Testis (tissue), 2 donors: ENCODE measurements around the gene ARRDC2.

ENCODE experiments used
- CTCF ChIP-seq, 3 experiments: fragments of 450-650 bp in 2 of 3; fragments of 200-600 bp in 1 of 3; sonication (generic) in 1 of 3; IDR thresholded peaks; one replicate each; pipeline ENCODE4 v1.5.1; 2016 to 2019; ENCODE audit warnings: antibody characterized with exemption in 3 of 3, mild to moderate bottlenecking in 2 of 3, moderate library complexity in 1 of 3
- POLR2A ChIP-seq: fragments of 450-650 bp; IDR thresholded peaks from one replicate; pipeline ENCODE4 v1.6.1; 2017; ENCODE audit warnings: antibody characterized with exemption, mild to moderate bottlenecking, moderate library complexity

GRCh38 chr19:18057557-18057956, 49.6 kb downstream of the ARRDC2 start:
- TF ChIP-seq CTCF (IDR thresholded peaks at IDR 0.05): no peak
- TF ChIP-seq POLR2A: no peak
